Measurements from ENCODE around the gene APOH. TPM values are rescaled to one million over a fixed set of nuclear protein-coding genes. Genes with fewer than 3 reads are reported as not detected.

The APOH gene
- polyA plus RNA-seq, 1 donor (not counting 4 experiments of a cell fraction or from before 2014, with no cell fraction given), result not detected

GRCh38 chr17:66221343-66221742 is 7.9 kb downstream of the APOH start:
- FAIRE-seq, result no peak
- H2AFZ ChIP-seq (ENCODE audit: control insufficient read depth, low read length), result no peak overlapping the region
- dilution Hi-C loops (cut with MboI; ENCODE audit: extremely low pct_ligation_motif_present, low sequenced_read_pairs), result no loop called here

GRCh38 chr17:66220079-66220835 is 9.0 kb downstream of the APOH start:
- Histone ChIP-seq H3K27ac (ENCODE audit: control insufficient read depth, insufficient read depth, low read length) (no peak overlapping the region), H3K79me2 (ENCODE audit: control insufficient read depth, insufficient read depth, low read length) (no peaks in the 10 kb centered on the region), H3K4me2 (ENCODE audit: control insufficient read depth, extremely low read depth, insufficient read depth, low read depth, low read length) (no peak overlapping the region), H3K9ac (ENCODE audit: control insufficient read depth, extremely low read depth, insufficient read depth, low read length) (no peak overlapping the region), H3K4me3 (ENCODE audit: control insufficient read depth in 2 of 3, extremely low read depth in 1 of 3, insufficient read depth in 2 of 3, low read depth in 1 of 3, low read length in 3 of 3) (no peak overlapping the region), H4K20me1 (ENCODE audit: control insufficient read depth, extremely low read depth, insufficient read depth, low read length) (no peaks in the 10 kb centered on the region), H3K9me3 (ENCODE audit: control insufficient read depth, low read depth, low read length) (no peaks in the 10 kb centered on the region), H3K27me3 (ENCODE audit: control insufficient read depth, extremely low read depth, insufficient read depth, low read length) (peaks cover 3% of the 10 kb centered on the region), H2AFZ (ENCODE audit: control insufficient read depth, low read length) (no peak overlapping the region), H3K4me1 (ENCODE audit: control insufficient read depth, extremely low read depth, insufficient read depth, low read length) (no peaks in the 10 kb centered on the region), H3K36me3 (ENCODE audit: control insufficient read depth in 2 of 2, extremely low read depth in 1 of 2, insufficient read depth in 2 of 2, low read length in 2 of 2) (no peaks in the 10 kb centered on the region), H3K9me1 (ENCODE audit: control insufficient read depth, extremely low read depth, insufficient read depth, low read length) (no peaks in the 10 kb centered on the region)
- no peak for TF ChIP-seq EZH2 (IDR thresholded peaks at IDR 0.05; ENCODE audit: low read length)
- TF ChIP-seq CTCF (optimal IDR thresholded peaks at IDR 0.05 in 1 of 3, IDR thresholded peaks at IDR 0.05 in 1 of 3, conservative IDR thresholded peaks at IDR 0.05 in 1 of 3; ENCODE audit: extremely low read depth in 1 of 3, insufficient read depth in 2 of 3, low read length in 3 of 3), result no peak
- dilution Hi-C loops (cut with MboI; ENCODE audit: extremely low pct_ligation_motif_present, low sequenced_read_pairs), result no loop called here
- no peak for FAIRE-seq
- no peak for DNase-seq (ENCODE audit: low read depth, low spot score)

More at GRCh38 chr17:66221343-66221742, 7.9 kb downstream of the APOH start:
- Histone ChIP-seq H3K9ac (ENCODE audit: control insufficient read depth, extremely low read depth, insufficient read depth, low read length) (no peak overlapping the region), H3K36me3 (ENCODE audit: control insufficient read depth in 2 of 2, extremely low read depth in 1 of 2, insufficient read depth in 2 of 2, low read length in 2 of 2) (no peaks in the 10 kb centered on the region), H3K27me3 (ENCODE audit: control insufficient read depth, extremely low read depth, insufficient read depth, low read length) (no peaks in the 10 kb centered on the region), H3K4me3 (ENCODE audit: control insufficient read depth in 2 of 3, extremely low read depth in 1 of 3, insufficient read depth in 2 of 3, low read depth in 1 of 3, low read length in 3 of 3) (no peak overlapping the region), H3K79me2 (ENCODE audit: control insufficient read depth, insufficient read depth, low read length) (no peaks in the 10 kb centered on the region), H4K20me1 (ENCODE audit: control insufficient read depth, extremely low read depth, insufficient read depth, low read length) (no peaks in the 10 kb centered on the region), H3K27ac (ENCODE audit: control insufficient read depth, insufficient read depth, low read length) (no peak overlapping the region), H3K9me3 (ENCODE audit: control insufficient read depth, low read depth, low read length) (no peaks in the 10 kb centered on the region), H3K4me1 (ENCODE audit: control insufficient read depth, extremely low read depth, insufficient read depth, low read length) (no peaks in the 10 kb centered on the region), H3K9me1 (ENCODE audit: control insufficient read depth, extremely low read depth, insufficient read depth, low read length) (no peaks in the 10 kb centered on the region), H3K4me2 (ENCODE audit: control insufficient read depth, extremely low read depth, insufficient read depth, low read depth, low read length) (no peak overlapping the region)
- TF ChIP-seq EZH2 (IDR thresholded peaks at IDR 0.05; ENCODE audit: low read length) (no peak), CTCF (optimal IDR thresholded peaks at IDR 0.05 in 1 of 3, IDR thresholded peaks at IDR 0.05 in 1 of 3, conservative IDR thresholded peaks at IDR 0.05 in 1 of 3; ENCODE audit: extremely low read depth in 1 of 3, insufficient read depth in 2 of 3, low read length in 3 of 3) (no peak)
- no peak for DNase-seq (ENCODE audit: low read depth, low spot score)

All from keratinocyte (primary cell).